ENCODE data around the gene TBC1D16. TPM values are rescaled to one million over a fixed set of nuclear protein-coding genes. Genes with fewer than 3 reads are reported as not detected.

The TBC1D16 gene
- total RNA-seq, 1 experiment from 2014 or later = 96.1 TPM

- Mint-ChIP-seq H3K4me1 (peaks cover 16% of the 10 kb centered on the region), H3K27me3 (ENCODE audit: low read depth) (no peaks in the 10 kb centered on the region), H3K36me3 (peaks cover 9% of the 10 kb centered on the region), H3K9me3 (no peaks in the 10 kb centered on the region), H3K27ac (peak overlapping the region; percentile 6; the same call in 1 of the 2 replicates), H3K4me3 (no peak overlapping the region)
- no peak; the same call in 1 of the 2 replicates for ATAC-seq
- ChIA-PET CTCF (interaction anchor here (1.2 to 1.3 kb wide), 3 partner anchors 46 to 69 kb away, joined by 5 to 8 read pairs (median 5); partner anchors contain the start of gene GAA), POLR2A (no interaction called here)
- TF ChIP-seq ZNF396 (CRISPR knock-in tag; IDR thresholded peaks at IDR 0.05; ENCODE audit: borderline replicate concordance) = no peak
- TF ChIP-seq IRF2 (CRISPR knock-in tag; IDR thresholded peaks at IDR 0.05; ENCODE audit: borderline replicate concordance, low read depth) = no peak
- TF ChIP-seq ZNF671 (CRISPR knock-in tag; IDR thresholded peaks at IDR 0.05) = no peak
- TF ChIP-seq ZNF532 (CRISPR knock-in tag; IDR thresholded peaks at IDR 0.05; ENCODE audit: borderline replicate concordance) = no peak
- TF ChIP-seq NFATC4 (CRISPR knock-in tag; IDR thresholded peaks at IDR 0.05) = no peak
- no peak for TF ChIP-seq ARID4B (CRISPR knock-in tag; IDR thresholded peaks at IDR 0.05; ENCODE audit: borderline replicate concordance)
- no peak for TF ChIP-seq TP53 (CRISPR knock-in tag; IDR thresholded peaks at IDR 0.05)
- DNase-seq (ENCODE audit: low spot score) = no peak
Measured at GRCh38 chr17:80055597-80055996, 19.9 kb upstream of the TBC1D16 start.

- ChIA-PET CTCF (interaction anchor here (1.0 to 2.3 kb wide), 5 partner anchors 45 to 312 kb away, joined by 3 to 6 read pairs (median 6); no protein-coding TSS in a partner anchor), POLR2A (no interaction called here)
- H3K4me1 Mint-ChIP-seq = peaks cover 16% of the 10 kb centered on the region
- H3K27me3 Mint-ChIP-seq (ENCODE audit: low read depth) = no peaks in the 10 kb centered on the region
- peaks cover 7% of the 10 kb centered on the region for H3K36me3 Mint-ChIP-seq
- H3K27ac Mint-ChIP-seq = 0 out of 2 replicates have a peak overlapping the region, but pooled peaks have one; percentile 10
- ATAC-seq = no peak
- no peaks in the 10 kb centered on the region for H3K9me3 Mint-ChIP-seq
- no peak for DNase-seq (ENCODE audit: low spot score)
- H3K4me3 Mint-ChIP-seq = no peak overlapping the region
- TF ChIP-seq ATF1 (CRISPR knock-in tag; IDR thresholded peaks at IDR 0.05) = no peak
- no peak for TF ChIP-seq ZNF219 (CRISPR knock-in tag; IDR thresholded peaks at IDR 0.05; ENCODE audit: borderline replicate concordance)
- TF ChIP-seq OVOL2 (CRISPR knock-in tag; IDR thresholded peaks at IDR 0.05; ENCODE audit: borderline replicate concordance) = no peak
- TF ChIP-seq FOXK1 (CRISPR knock-in tag; IDR thresholded peaks at IDR 0.05) = no peak
- no peak for TF ChIP-seq NFYB (CRISPR knock-in tag; conservative IDR thresholded peaks at IDR 0.05; ENCODE audit: low read depth)
- TF ChIP-seq FOXJ3 (CRISPR knock-in tag; IDR thresholded peaks at IDR 0.05; ENCODE audit: borderline replicate concordance) = no peak
- TF ChIP-seq PREB (CRISPR knock-in tag; IDR thresholded peaks at IDR 0.05; ENCODE audit: borderline replicate concordance) = no peak
- TF ChIP-seq KAT7 (CRISPR knock-in tag; IDR thresholded peaks at IDR 0.05; ENCODE audit: borderline replicate concordance) = no peak
- no peak for TF ChIP-seq SOX15 (CRISPR knock-in tag; IDR thresholded peaks at IDR 0.05)
- TF ChIP-seq TEAD4 (CRISPR knock-in tag; IDR thresholded peaks at IDR 0.05) = no peak
- TF ChIP-seq ARID4B (CRISPR knock-in tag; IDR thresholded peaks at IDR 0.05; ENCODE audit: borderline replicate concordance) = no peak
- no peak for TF ChIP-seq RORB (CRISPR knock-in tag; IDR thresholded peaks at IDR 0.05)
- TF ChIP-seq JUN (CRISPR knock-in tag; IDR thresholded peaks at IDR 0.05) = no peak
- no peak for TF ChIP-seq PRRX2 (CRISPR knock-in tag; IDR thresholded peaks at IDR 0.05)
Measured at GRCh38 chr17:80053102-80053501, 17.4 kb upstream of the TBC1D16 start.
